HCT116 (cell line): ENCODE results near the gene ALDH1L1. TPM values are rescaled to one million over a fixed set of nuclear protein-coding genes. Genes with fewer than 3 reads are reported as not detected.

Source experiments
- ATAC-seq: fragments of 200-7000 bp; cut with Tn5 transposase; 2 replicates; pipeline ENCODE4 v1.9.1; 2020; ENCODE audit warnings: mild to moderate bottlenecking, moderate library complexity
- BruUV-seq: library from RNA; stranded (reverse); fragments of 400-500 nt; replicated peaks from 2 replicates; lab custom pipeline; 2021; lab: Mats Ljungman, UMichigan
- CTCF ChIA-PET: fragments of 300-600 bp; sonication (Branson Sonifier 250); formaldehyde crosslinking; loops from one replicate; lab custom pipeline; 2021; ENCODE audit warnings: antibody characterized with exemption; lab: Charles Lee
- POLR2A ChIA-PET: fragments of 300-600, 350-600 bp; sonication (Branson Sonifier 250); formaldehyde crosslinking; loops from one replicate; lab custom pipeline; 2021; ENCODE audit warnings: antibody characterized with exemption; lab: Charles Lee
- RAD21 ChIA-PET, 2 experiments: fragments of 300-600 bp; sonication (Branson Sonifier 250); formaldehyde crosslinking; loops; one replicate each; lab custom pipeline; 2023; ENCODE audit warnings: low total read pairs in 2 of 2; ENCODE audit not compliant: uncharacterized antibody in 2 of 2, unreplicated experiment in 2 of 2, low non-redundant PET in 1 of 2; lab: Charles Lee
- DNase-seq: peaks from one replicate; pipeline ENCODE4 v3.0.0-alpha.2; 2010; ENCODE audit warnings: low read depth, low spot score
- H2AFZ ChIP-seq: fragments of 200-600 bp; shearing (Covaris generic), sonication (generic); 2 replicates; pipeline ENCODE4 v1.6.1; 2017; ENCODE audit warnings: low read depth, mixed run types, mixed read lengths, antibody characterized with exemption, low read length; ENCODE audit not compliant: poor library complexity, severe bottlenecking
- H3K27ac ChIP-seq: 2 replicates; pipeline ENCODE4 v1.5.1; 2012; ENCODE audit warnings: low read depth, low read length
- H3K27me3 ChIP-seq: fragments of 200-600 bp; sonication (generic); 2 replicates; pipeline ENCODE4 v1.6.1; 2016; ENCODE audit warnings: mixed run types, low read length, mixed read lengths; ENCODE audit not compliant: insufficient read depth
- H3K36me3 ChIP-seq, 2 experiments: fragments of 200-500 bp in 1 of 2; fragments of 200-600 bp in 1 of 2; sonication (Bioruptor generic) in 1 of 2; sonication (generic) in 1 of 2; 2 replicates each; pipeline versions ENCODE4 v1.5.1 to v1.6.1; 2014 to 2016; ENCODE audit warnings: low read length in 2 of 2, inconsistent platforms in 1 of 2, mixed read lengths in 1 of 2, mixed run types in 1 of 2; ENCODE audit not compliant: insufficient read depth in 2 of 2, control insufficient read depth in 1 of 2
- H3K4me1 ChIP-seq, 2 experiments: fragments of 200-600 bp in 1 of 2; sonication (generic) in 1 of 2; 2 replicates each; pipeline versions ENCODE4 v1.5.1 to v1.6.1; 2012 to 2017; ENCODE audit warnings: low read length in 2 of 2, inconsistent platforms in 1 of 2, mild to moderate bottlenecking in 1 of 2, mixed read lengths in 1 of 2, mixed run types in 1 of 2, moderate library complexity in 1 of 2; ENCODE audit not compliant: insufficient read depth in 2 of 2, control insufficient read depth in 1 of 2
- H3K4me2 ChIP-seq: fragments of 200-600 bp; sonication (generic); 2 replicates; pipeline ENCODE4 v1.6.1; 2017; ENCODE audit warnings: mixed run types, low read length, mixed read lengths
- H3K4me3 ChIP-seq, 2 experiments: fragments of 200-600 bp in 1 of 2; sonication (generic) in 1 of 2; replicated peaks in 1 of 2; 2 replicates each; pipeline ENCODE4 v1.5.1; 2011 to 2016; ENCODE audit warnings: low read length in 2 of 2, control low read depth in 1 of 2, low read depth in 1 of 2, mild to moderate bottlenecking in 1 of 2, mixed read lengths in 1 of 2, mixed run types in 1 of 2
- H3K79me2 ChIP-seq: fragments of 200-600 bp; sonication (generic); 2 replicates; pipeline ENCODE4 v1.6.1; 2017; ENCODE audit warnings: mild to moderate bottlenecking, mixed run types, low read length, moderate library complexity, mixed read lengths; ENCODE audit not compliant: insufficient read depth
- H3K9ac ChIP-seq: fragments of 200-600 bp; sonication (generic); 2 replicates; pipeline ENCODE4 v1.6.1; 2016; ENCODE audit warnings: low read length, mixed read lengths
- H3K9me2 ChIP-seq: fragments of 200-600 bp; sonication (generic), shearing (Covaris generic); 2 replicates; pipeline ENCODE4 v1.6.1; 2017; ENCODE audit warnings: mixed run types, mild to moderate bottlenecking, moderate library complexity; ENCODE audit not compliant: insufficient read depth
- H3K9me3 ChIP-seq, 2 experiments: fragments of 200-500 bp in 1 of 2; fragments of 200-600 bp in 1 of 2; sonication (Bioruptor generic) in 1 of 2; sonication (generic) in 1 of 2; 2 replicates each; pipeline ENCODE4 v1.6.1; 2014 to 2017; ENCODE audit warnings: low read length in 2 of 2, mixed read lengths in 2 of 2, inconsistent platforms in 1 of 2, low read depth in 1 of 2, mild to moderate bottlenecking in 1 of 2, mixed run types in 1 of 2, moderate library complexity in 1 of 2; ENCODE audit not compliant: control insufficient read depth in 1 of 2, insufficient read depth in 1 of 2
- H4K20me1 ChIP-seq: fragments of 200-600 bp; sonication (generic), shearing (Covaris generic); 2 replicates; pipeline ENCODE4 v1.6.1; 2017; ENCODE audit warnings: mixed run types, mild to moderate bottlenecking, moderate library complexity; ENCODE audit not compliant: insufficient read depth
- CBX3 ChIP-seq: IDR thresholded peaks from 2 replicates; pipeline ENCODE4 v1.6.1; 2012; ENCODE audit warnings: low read depth
- CEBPB ChIP-seq: IDR thresholded peaks from 2 replicates; pipeline ENCODE4 v1.6.1; 2012; ENCODE audit warnings: low read depth
- EGR1 ChIP-seq: IDR thresholded peaks from 2 replicates; pipeline ENCODE4 v1.6.1; 2012; ENCODE audit warnings: low read depth
- FOSL1 ChIP-seq: IDR thresholded peaks from 2 replicates; pipeline ENCODE4 v1.6.1; 2012; ENCODE audit warnings: low read depth
- JUND ChIP-seq: IDR thresholded peaks from 2 replicates; pipeline ENCODE4 v1.6.1; 2012
- RAD21 ChIP-seq: IDR thresholded peaks from 2 replicates; pipeline ENCODE4 v1.6.1; 2012; ENCODE audit warnings: low read depth, mild to moderate bottlenecking
- SIN3A ChIP-seq: IDR thresholded peaks from 2 replicates; pipeline ENCODE4 v1.6.1; 2012; ENCODE audit warnings: low read depth
- SRF ChIP-seq: IDR thresholded peaks from 2 replicates; pipeline ENCODE4 v1.6.1; 2012; ENCODE audit warnings: low read depth
- YY1 ChIP-seq: IDR thresholded peaks from 2 replicates; pipeline ENCODE4 v1.6.1; 2011; ENCODE audit warnings: low read length, low read depth, moderate library complexity, mild to moderate bottlenecking; ENCODE audit not compliant: insufficient replicate concordance; ENCODE audit errors: extremely low read depth
- ZNF274 ChIP-seq: fragments of 200-500 bp; sonication (Bioruptor generic); IDR thresholded peaks from 2 replicates; pipeline ENCODE4 v1.6.1; 2014; ENCODE audit warnings: mild to moderate bottlenecking, low read depth, low read length, inconsistent platforms
- intact Hi-C: fragments of 100-400 bp; cut with micrococcal nuclease; formaldehyde crosslinking; loops from 2 replicates; pipeline ENCODE4 v1.10.0; 2022
- total RNA-seq: library from RNA; stranded (reverse); gene quantifications from one replicate; pipeline ENCODE4 v1.2.1, GENCODE V29; 2021; ENCODE audit not compliant: unreplicated experiment
- TF ChIP-seq, protein P1 (sequence below): IDR thresholded peaks from 2 replicates; pipeline ENCODE4 v1.6.1; 2011; ENCODE audit warnings: mild to moderate bottlenecking, low read length, moderate library complexity; ENCODE audit not compliant: insufficient replicate concordance; ENCODE audit errors: extremely low read depth
- TF ChIP-seq, protein P2 (sequence below), 3 experiments: fragments of 200-600 bp in 1 of 3; sonication (generic) in 1 of 3; IDR thresholded peaks in 2 of 3; conservative IDR thresholded peaks in 1 of 3; 2 replicates each; pipeline ENCODE4 v1.5.1; 2012 to 2017; ENCODE audit warnings: low read depth in 2 of 3, low read length in 2 of 3, antibody characterized with exemption in 1 of 3, borderline replicate concordance in 1 of 3, control low read depth in 1 of 3, mild to moderate bottlenecking in 1 of 3, mixed read lengths in 1 of 3, mixed run types in 1 of 3, moderate library complexity in 1 of 3; ENCODE audit not compliant: insufficient read depth in 1 of 3
- TF ChIP-seq, protein P3 (sequence below): IDR thresholded peaks from 2 replicates; pipeline ENCODE4 v1.6.1; 2012; ENCODE audit warnings: low read depth
- TF ChIP-seq, protein P4 (sequence below): IDR thresholded peaks from 2 replicates; pipeline ENCODE4 v1.6.1; 2012

The ALDH1L1 gene
- total RNA-seq, 1 experiment from 2014 or later, result 0.81 TPM

DNA sequence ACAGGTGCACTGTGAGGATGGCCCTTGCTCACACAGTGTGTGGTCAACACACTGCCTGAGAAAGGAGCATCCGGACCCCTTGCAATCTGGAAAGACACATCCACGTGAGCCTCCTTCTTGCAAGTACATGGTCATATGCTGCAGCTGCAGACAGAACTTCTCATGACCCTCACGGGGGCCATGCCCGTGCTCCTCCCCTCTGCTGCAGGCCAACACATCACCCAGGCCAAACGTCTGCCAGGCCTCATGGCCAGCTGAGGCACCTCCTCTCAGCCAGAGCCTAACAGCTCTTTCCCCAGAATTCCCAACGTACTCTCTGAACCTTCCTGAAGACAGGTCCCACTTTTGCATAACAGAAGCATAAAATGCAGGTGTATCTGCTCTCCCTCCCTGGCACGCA lies 121.7 kb downstream of the ALDH1L1 start:
- BruUV-seq, result no TSS peak
- Histone ChIP-seq H3K36me3 (no peaks in the 10 kb centered on the region), H3K9me3 (no peaks in the 10 kb centered on the region), H3K4me2 (no peak overlapping the region), H3K9ac (no peak overlapping the region)
- RAD21 ChIA-PET, result no interaction called here
- ATAC-seq, result no peak
- TF ChIP-seq CBX3 (no peak), JUND (no peak), FOSL1 (no peak), CEBPB (no peak), SIN3A (no peak), ZNF274 (no peak)
- TF ChIP-seq, protein P1, sequence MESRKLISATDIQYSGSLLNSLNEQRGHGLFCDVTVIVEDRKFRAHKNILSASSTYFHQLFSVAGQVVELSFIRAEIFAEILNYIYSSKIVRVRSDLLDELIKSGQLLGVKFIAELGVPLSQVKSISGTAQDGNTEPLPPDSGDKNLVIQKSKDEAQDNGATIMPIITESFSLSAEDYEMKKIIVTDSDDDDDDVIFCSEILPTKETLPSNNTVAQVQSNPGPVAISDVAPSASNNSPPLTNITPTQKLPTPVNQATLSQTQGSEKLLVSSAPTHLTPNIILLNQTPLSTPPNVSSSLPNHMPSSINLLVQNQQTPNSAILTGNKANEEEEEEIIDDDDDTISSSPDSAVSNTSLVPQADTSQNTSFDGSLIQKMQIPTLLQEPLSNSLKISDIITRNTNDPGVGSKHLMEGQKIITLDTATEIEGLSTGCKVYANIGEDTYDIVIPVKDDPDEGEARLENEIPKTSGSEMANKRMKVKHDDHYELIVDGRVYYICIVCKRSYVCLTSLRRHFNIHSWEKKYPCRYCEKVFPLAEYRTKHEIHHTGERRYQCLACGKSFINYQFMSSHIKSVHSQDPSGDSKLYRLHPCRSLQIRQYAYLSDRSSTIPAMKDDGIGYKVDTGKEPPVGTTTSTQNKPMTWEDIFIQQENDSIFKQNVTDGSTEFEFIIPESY, result no peak
- TF ChIP-seq, all 23 proteins: peak for 0
- ChIA-PET CTCF (no interaction called here), POLR2A (no interaction called here)
- Histone ChIP-seq H3K27ac (no peak overlapping the region), H3K9me2 (no peaks in the 10 kb centered on the region), H3K4me1 (peaks cover 2 to 22% of the 10 kb centered on the region in 2 experiments; a peak in 3 of 4 replicates), H3K27me3 (no peaks in the 10 kb centered on the region), H2AFZ (no peak overlapping the region), H3K4me3 (no peak overlapping the region), H4K20me1 (no peaks in the 10 kb centered on the region), H3K79me2 (no peaks in the 10 kb centered on the region)
- DNase-seq, result no peak
- intact Hi-C loops, result no loop called here

DNA sequence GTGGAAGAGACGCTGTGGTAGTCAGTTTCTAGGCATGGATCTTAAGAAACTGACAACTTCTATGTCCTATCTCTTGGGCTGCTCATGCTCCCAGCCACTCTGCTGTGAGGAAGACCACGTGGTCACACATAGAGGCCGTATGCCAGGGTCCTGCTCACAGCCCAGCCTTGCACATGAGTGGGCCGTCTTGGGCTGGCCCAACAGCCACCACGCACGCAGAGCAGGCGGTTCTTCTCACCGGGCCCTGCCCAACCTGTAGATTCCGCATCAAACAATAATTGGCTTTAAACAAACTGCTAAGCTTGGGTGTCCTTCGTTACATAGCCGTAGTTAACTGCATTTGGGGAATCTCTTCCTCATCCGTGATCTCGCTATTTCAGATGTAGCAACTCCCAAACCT lies 122.5 kb downstream of the ALDH1L1 start:
- no TSS peak for BruUV-seq
- CTCF ChIA-PET, result no interaction called here
- Histone ChIP-seq H3K9ac (no peak overlapping the region), H3K79me2 (no peaks in the 10 kb centered on the region), H3K27ac (no peak overlapping the region), H3K36me3 (no peaks in the 10 kb centered on the region), H3K4me3 (no peak overlapping the region), H4K20me1 (no peaks in the 10 kb centered on the region), H3K4me2 (no peak overlapping the region), H3K9me2 (no peaks in the 10 kb centered on the region), H2AFZ (no peak overlapping the region), H3K4me1 (peaks cover 2 to 26% of the 10 kb centered on the region in 2 experiments; a peak in 3 of 4 replicates), H3K9me3 (no peaks in the 10 kb centered on the region), H3K27me3 (no peaks in the 10 kb centered on the region)
- intact Hi-C loops, result no loop called here
- no peak for ATAC-seq
- POLR2A ChIA-PET, result no interaction called here
- DNase-seq, result no peak
- RAD21 ChIA-PET, result no interaction called here
- TF ChIP-seq, protein P2, sequence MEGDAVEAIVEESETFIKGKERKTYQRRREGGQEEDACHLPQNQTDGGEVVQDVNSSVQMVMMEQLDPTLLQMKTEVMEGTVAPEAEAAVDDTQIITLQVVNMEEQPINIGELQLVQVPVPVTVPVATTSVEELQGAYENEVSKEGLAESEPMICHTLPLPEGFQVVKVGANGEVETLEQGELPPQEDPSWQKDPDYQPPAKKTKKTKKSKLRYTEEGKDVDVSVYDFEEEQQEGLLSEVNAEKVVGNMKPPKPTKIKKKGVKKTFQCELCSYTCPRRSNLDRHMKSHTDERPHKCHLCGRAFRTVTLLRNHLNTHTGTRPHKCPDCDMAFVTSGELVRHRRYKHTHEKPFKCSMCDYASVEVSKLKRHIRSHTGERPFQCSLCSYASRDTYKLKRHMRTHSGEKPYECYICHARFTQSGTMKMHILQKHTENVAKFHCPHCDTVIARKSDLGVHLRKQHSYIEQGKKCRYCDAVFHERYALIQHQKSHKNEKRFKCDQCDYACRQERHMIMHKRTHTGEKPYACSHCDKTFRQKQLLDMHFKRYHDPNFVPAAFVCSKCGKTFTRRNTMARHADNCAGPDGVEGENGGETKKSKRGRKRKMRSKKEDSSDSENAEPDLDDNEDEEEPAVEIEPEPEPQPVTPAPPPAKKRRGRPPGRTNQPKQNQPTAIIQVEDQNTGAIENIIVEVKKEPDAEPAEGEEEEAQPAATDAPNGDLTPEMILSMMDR (IDR thresholded peaks at IDR 0.05 in 2 of 3, conservative IDR thresholded peaks at IDR 0.05 in 1 of 3; ENCODE audit: borderline replicate concordance in 1 of 3, insufficient read depth in 1 of 3, low read depth in 2 of 3, low read length in 2 of 3), result no peak
- TF ChIP-seq, protein P3, sequence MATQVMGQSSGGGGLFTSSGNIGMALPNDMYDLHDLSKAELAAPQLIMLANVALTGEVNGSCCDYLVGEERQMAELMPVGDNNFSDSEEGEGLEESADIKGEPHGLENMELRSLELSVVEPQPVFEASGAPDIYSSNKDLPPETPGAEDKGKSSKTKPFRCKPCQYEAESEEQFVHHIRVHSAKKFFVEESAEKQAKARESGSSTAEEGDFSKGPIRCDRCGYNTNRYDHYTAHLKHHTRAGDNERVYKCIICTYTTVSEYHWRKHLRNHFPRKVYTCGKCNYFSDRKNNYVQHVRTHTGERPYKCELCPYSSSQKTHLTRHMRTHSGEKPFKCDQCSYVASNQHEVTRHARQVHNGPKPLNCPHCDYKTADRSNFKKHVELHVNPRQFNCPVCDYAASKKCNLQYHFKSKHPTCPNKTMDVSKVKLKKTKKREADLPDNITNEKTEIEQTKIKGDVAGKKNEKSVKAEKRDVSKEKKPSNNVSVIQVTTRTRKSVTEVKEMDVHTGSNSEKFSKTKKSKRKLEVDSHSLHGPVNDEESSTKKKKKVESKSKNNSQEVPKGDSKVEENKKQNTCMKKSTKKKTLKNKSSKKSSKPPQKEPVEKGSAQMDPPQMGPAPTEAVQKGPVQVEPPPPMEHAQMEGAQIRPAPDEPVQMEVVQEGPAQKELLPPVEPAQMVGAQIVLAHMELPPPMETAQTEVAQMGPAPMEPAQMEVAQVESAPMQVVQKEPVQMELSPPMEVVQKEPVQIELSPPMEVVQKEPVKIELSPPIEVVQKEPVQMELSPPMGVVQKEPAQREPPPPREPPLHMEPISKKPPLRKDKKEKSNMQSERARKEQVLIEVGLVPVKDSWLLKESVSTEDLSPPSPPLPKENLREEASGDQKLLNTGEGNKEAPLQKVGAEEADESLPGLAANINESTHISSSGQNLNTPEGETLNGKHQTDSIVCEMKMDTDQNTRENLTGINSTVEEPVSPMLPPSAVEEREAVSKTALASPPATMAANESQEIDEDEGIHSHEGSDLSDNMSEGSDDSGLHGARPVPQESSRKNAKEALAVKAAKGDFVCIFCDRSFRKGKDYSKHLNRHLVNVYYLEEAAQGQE, result no peak
- no peak for TF ChIP-seq EGR1
- TF ChIP-seq FOSL1, result no peak
- no peak for TF ChIP-seq CEBPB
- TF ChIP-seq RAD21, result no peak
- no peak for TF ChIP-seq SRF
- TF ChIP-seq, protein P4, sequence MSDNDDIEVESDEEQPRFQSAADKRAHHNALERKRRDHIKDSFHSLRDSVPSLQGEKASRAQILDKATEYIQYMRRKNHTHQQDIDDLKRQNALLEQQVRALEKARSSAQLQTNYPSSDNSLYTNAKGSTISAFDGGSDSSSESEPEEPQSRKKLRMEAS, result no peak
- no peak for TF ChIP-seq YY1
